ENCODE data around the gene ZNF628. TPM values are rescaled to one million over a fixed set of nuclear protein-coding genes. Genes with fewer than 3 reads are reported as not detected.

Gene ZNF628
- total and polyA plus RNA-seq, 2 of the 8 experiments (the other 6 are each of a cell fraction or from before 2014, with no cell fraction given) = 1.7 to 10.8 TPM

DNA sequence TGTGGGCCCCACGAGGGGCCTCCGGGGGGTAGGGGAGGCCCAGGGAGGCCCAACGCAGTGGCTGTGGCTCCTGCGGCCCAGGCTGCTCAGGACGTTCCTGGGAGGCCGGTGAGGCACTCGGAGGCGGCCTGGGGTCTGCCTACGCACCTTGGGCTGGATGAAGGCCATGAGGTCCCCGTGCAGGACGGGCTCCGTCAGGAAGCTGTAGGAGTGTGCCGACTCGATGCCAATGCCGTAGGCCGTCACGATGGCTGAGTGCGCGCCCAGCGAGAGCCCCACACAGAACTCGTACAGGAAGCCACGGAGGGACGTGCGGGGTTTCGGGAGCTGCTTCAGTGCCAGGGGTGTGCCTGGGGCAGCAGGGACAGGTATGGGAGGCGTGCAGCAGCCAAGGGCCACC lies 54.6 kb downstream of the ZNF628 start:
- Histone ChIP-seq H4K8ac (ENCODE audit: extremely low read depth, insufficient read depth, low read length) (no peak overlapping the region), H4K20me1 (replicated peaks in 1 of 2; ENCODE audit: control insufficient read depth in 1 of 2, insufficient read depth in 2 of 2, low read length in 2 of 2) (peaks cover 0 to 9% of the 10 kb centered on the region in 2 experiments), H3K56ac (replicated peaks; ENCODE audit: insufficient read length, low read depth, low read length) (no peak overlapping the region), H3K79me2 (ENCODE audit: control insufficient read depth in 1 of 2, insufficient read depth in 2 of 2, low read length in 2 of 2) (no peaks in the 10 kb centered on the region), H3K18ac (ENCODE audit: extremely low read depth, low read length) (no peak overlapping the region), H3K27me3 (replicated peaks in 1 of 4; ENCODE audit: control insufficient read depth in 3 of 4, extremely low read depth in 1 of 4, insufficient read depth in 3 of 4, low read length in 3 of 4) (no peaks in the 10 kb centered on the region), H3K4me1 (replicated peaks in 1 of 4; ENCODE audit: control insufficient read depth in 3 of 4, insufficient read depth in 4 of 4, low read length in 3 of 4) (peaks cover 0 to 9% (median 2%) of the 10 kb centered on the region in 4 experiments; a peak in 3 of 7 replicates), H3K4ac (replicated peaks; ENCODE audit: insufficient read length, low read depth, low read length) (no peak overlapping the region), H3K36me3 (ENCODE audit: control insufficient read depth in 2 of 4, insufficient read depth in 4 of 4, low read length in 3 of 4) (no peaks in the 10 kb centered on the region; a peak in 1 of 8 replicates), H4K91ac (replicated peaks; ENCODE audit: insufficient read length, low read length) (no peak overlapping the region), H3K4me2 (ENCODE audit: insufficient read depth in 1 of 2, low read depth in 2 of 2, low read length in 2 of 2) (no peak overlapping the region), H2AFZ (ENCODE audit: low read length) (no peak overlapping the region), H3K79me1 (ENCODE audit: low read depth, low read length) (no peaks in the 10 kb centered on the region), H3K27ac (ENCODE audit: low read depth, low read length) (no peak overlapping the region), H4K5ac (ENCODE audit: insufficient read length, low read depth, low read length) (no peak overlapping the region), H2BK5ac (ENCODE audit: low read depth, low read length) (no peak overlapping the region), H3K9me3 (ENCODE audit: insufficient read depth in 2 of 2, low read depth in 1 of 2, low read length in 1 of 2) (peaks cover 0 to 7% of the 10 kb centered on the region in 2 experiments; a peak in 2 of 4 replicates), H3K23ac (ENCODE audit: insufficient read length) (no peak overlapping the region), H3K23me2 (ENCODE audit: low read depth, low read length) (no peaks in the 10 kb centered on the region), H2BK15ac (ENCODE audit: low read length) (no peak overlapping the region), H3K14ac (ENCODE audit: insufficient read length) (no peak overlapping the region), H2AK5ac (ENCODE audit: low read depth, low read length) (no peak overlapping the region), H2BK120ac (replicated peaks; ENCODE audit: low read depth, low read length) (no peak overlapping the region), H2BK12ac (ENCODE audit: low read depth, low read length) (no peak overlapping the region), H2BK20ac (ENCODE audit: low read length) (no peak overlapping the region), H3K9ac (replicated peaks in 1 of 4; ENCODE audit: extremely low read depth in 1 of 4, low read depth in 3 of 4, low read length in 3 of 4) (no peak overlapping the region), H3K4me3 (ENCODE audit: extremely low read depth in 1 of 4, insufficient read depth in 2 of 4, low read depth in 3 of 4, low read length in 4 of 4) (no peak overlapping the region)
- ChIA-PET CTCF (ENCODE audit: partially characterized antibody) (interaction anchor here (0.6 to 1.5 kb wide), 2 partner anchors 14 to 73 kb away, joined by 3 read pairs; no protein-coding TSS in a partner anchor), POLR2A (ENCODE audit: partially characterized antibody) (interaction anchor here (0.9 to 1.1 kb wide), 2 partner anchors 19 to 37 kb away, joined by 3 read pairs; no protein-coding TSS in a partner anchor)
- 93% methylated on average over 20 of the region's 26 CpGs; no CpG with 5 or more reads in 1 of the 2 experiments for WGBS, 2 experiments (ENCODE audit: extremely low coverage in 1 of 2, insufficient coverage in 1 of 2, insufficient read length in 1 of 2, insufficient replicate concordance in 2 of 2, low coverage in 1 of 2, low lambda C conversion rate in 2 of 2, missing lambda C conversion rate in 1 of 2)
- DNase-seq (ENCODE audit: low read depth in 1 of 2, low spot score in 2 of 2) = no peak
- TF ChIP-seq SP1 (IDR thresholded peaks at IDR 0.05; ENCODE audit: low read depth, low read length) (no peak), KDM5A (IDR thresholded peaks at IDR 0.05; ENCODE audit: low read length) (no peak)
- FAIRE-seq = no peak

Other genes with a start within 250 kb of the ZNF628 start
- gene TMEM86B, start 247.9 kb upstream of the ZNF628 start, total RNA-seq (2021; fragmentation: NEBNext Ultra II Directional; extraction: Animal tissue kit (Norgen Biotek cat#: 25700)) = 2.0 and 2.1 TPM in 2 replicates
- 2.9 and 4.2 TPM in 2 replicates for gene TMEM86B, start 247.9 kb upstream of the ZNF628 start, polyA plus RNA-seq (2011; rRNA removed)
- 74.4 and 75.6 TPM in 2 replicates for gene PPP6R1, start 217.6 kb upstream of the ZNF628 start, total RNA-seq (2021; fragmentation: NEBNext Ultra II Directional; extraction: Animal tissue kit (Norgen Biotek cat#: 25700))
- gene PPP6R1, start 217.6 kb upstream of the ZNF628 start, polyA plus RNA-seq (2011; rRNA removed) = 36.4 and 52.5 TPM in 2 replicates
- gene HSPBP1, start 196.5 kb upstream of the ZNF628 start, total RNA-seq (2021; fragmentation: NEBNext Ultra II Directional; extraction: Animal tissue kit (Norgen Biotek cat#: 25700)) = 63.4 and 68.8 TPM in 2 replicates
- gene HSPBP1, start 196.5 kb upstream of the ZNF628 start, polyA plus RNA-seq (2011; rRNA removed) = 100 and 111 TPM in 2 replicates
- 32.7 and 33.6 TPM in 2 replicates for gene BRSK1, start 192.6 kb upstream of the ZNF628 start, total RNA-seq (2021; fragmentation: NEBNext Ultra II Directional; extraction: Animal tissue kit (Norgen Biotek cat#: 25700))
- 27.6 and 55.2 TPM in 2 replicates for gene BRSK1, start 192.6 kb upstream of the ZNF628 start, polyA plus RNA-seq (2011; rRNA removed)
- gene TMEM150B, start 151.3 kb upstream of the ZNF628 start, total RNA-seq (2021; fragmentation: NEBNext Ultra II Directional; extraction: Animal tissue kit (Norgen Biotek cat#: 25700)) = 0.88 and 0.91 TPM in 2 replicates
- 0.41 and 0.46 TPM in 2 replicates for gene TMEM150B, start 151.3 kb upstream of the ZNF628 start, polyA plus RNA-seq (2011; rRNA removed)
- 31.5 and 33.4 TPM in 2 replicates for gene KMT5C, start 136.7 kb upstream of the ZNF628 start, total RNA-seq (2021; fragmentation: NEBNext Ultra II Directional; extraction: Animal tissue kit (Norgen Biotek cat#: 25700))
- 24.9 and 59.4 TPM in 2 replicates for gene KMT5C, start 136.7 kb upstream of the ZNF628 start, polyA plus RNA-seq (2011; rRNA removed)
- 6.4 and 6.5 TPM in 2 replicates for gene COX6B2, start 121.9 kb upstream of the ZNF628 start, total RNA-seq (2021; fragmentation: NEBNext Ultra II Directional; extraction: Animal tissue kit (Norgen Biotek cat#: 25700))
- gene COX6B2, start 121.9 kb upstream of the ZNF628 start, polyA plus RNA-seq (2011; rRNA removed) = 4.9 and 12.2 TPM in 2 replicates
- not detected in 2 replicates for gene GARIN5B, start 113.4 kb upstream of the ZNF628 start, total RNA-seq (2021; fragmentation: NEBNext Ultra II Directional; extraction: Animal tissue kit (Norgen Biotek cat#: 25700))
- gene GARIN5B, start 113.4 kb upstream of the ZNF628 start, polyA plus RNA-seq (2011; rRNA removed) = 0.03 and 0.05 TPM in 2 replicates
- 1.6 and 2.8 TPM in 2 replicates for gene IL11, start 106.2 kb upstream of the ZNF628 start, total RNA-seq (2021; fragmentation: NEBNext Ultra II Directional; extraction: Animal tissue kit (Norgen Biotek cat#: 25700))
- gene IL11, start 106.2 kb upstream of the ZNF628 start, polyA plus RNA-seq (2011; rRNA removed) = 1.7 and 2.7 TPM in 2 replicates
- gene TMEM190, start 99.8 kb upstream of the ZNF628 start, total RNA-seq (2021; fragmentation: NEBNext Ultra II Directional; extraction: Animal tissue kit (Norgen Biotek cat#: 25700)) = 1.4 TPM in 1 of 2 replicates, not detected in the other
- gene TMEM190, start 99.8 kb upstream of the ZNF628 start, polyA plus RNA-seq (2011; rRNA removed) = 1.6 and 4.5 TPM in 2 replicates
- gene TMEM238, start 92.3 kb upstream of the ZNF628 start, total RNA-seq (2021; fragmentation: NEBNext Ultra II Directional; extraction: Animal tissue kit (Norgen Biotek cat#: 25700)) = 3.8 and 3.9 TPM in 2 replicates
- 0.49 and 0.53 TPM in 2 replicates for gene TMEM238, start 92.3 kb upstream of the ZNF628 start, polyA plus RNA-seq (2011; rRNA removed)
- 2,123 and 2,232 TPM in 2 replicates for gene RPL28, start 90.7 kb upstream of the ZNF628 start, total RNA-seq (2021; fragmentation: NEBNext Ultra II Directional; extraction: Animal tissue kit (Norgen Biotek cat#: 25700))
- gene RPL28, start 90.7 kb upstream of the ZNF628 start, polyA plus RNA-seq (2011; rRNA removed) = 6,692 and 8,402 TPM in 2 replicates
- 398 and 402 TPM in 2 replicates for gene UBE2S, start 68.8 kb upstream of the ZNF628 start, total RNA-seq (2021; fragmentation: NEBNext Ultra II Directional; extraction: Animal tissue kit (Norgen Biotek cat#: 25700))
- 466 and 530 TPM in 2 replicates for gene UBE2S, start 68.8 kb upstream of the ZNF628 start, polyA plus RNA-seq (2011; rRNA removed)
- 0.98 and 1.0 TPM in 2 replicates for gene SHISA7, start 33.3 kb upstream of the ZNF628 start, total RNA-seq (2021; fragmentation: NEBNext Ultra II Directional; extraction: Animal tissue kit (Norgen Biotek cat#: 25700))
- gene SHISA7, start 33.3 kb upstream of the ZNF628 start, polyA plus RNA-seq (2011; rRNA removed) = 0.76 and 1.1 TPM in 2 replicates
- gene ISOC2, start 15.0 kb upstream of the ZNF628 start, total RNA-seq (2021; fragmentation: NEBNext Ultra II Directional; extraction: Animal tissue kit (Norgen Biotek cat#: 25700)) = 96.9 and 106 TPM in 2 replicates
- 152 and 195 TPM in 2 replicates for gene ISOC2, start 15.0 kb upstream of the ZNF628 start, polyA plus RNA-seq (2011; rRNA removed)
- gene C19orf85, start 11.9 kb upstream of the ZNF628 start, total RNA-seq (2021; fragmentation: NEBNext Ultra II Directional; extraction: Animal tissue kit (Norgen Biotek cat#: 25700)) = 3.2 and 3.6 TPM in 2 replicates
- 2.2 and 3.3 TPM in 2 replicates for gene C19orf85, start 11.9 kb upstream of the ZNF628 start, polyA plus RNA-seq (2011; rRNA removed)
- gene NAT14, start 8.6 kb downstream of the ZNF628 start, total RNA-seq (2021; fragmentation: NEBNext Ultra II Directional; extraction: Animal tissue kit (Norgen Biotek cat#: 25700)) = 69.1 and 71.2 TPM in 2 replicates
- 47.1 and 79.5 TPM in 2 replicates for gene NAT14, start 8.6 kb downstream of the ZNF628 start, polyA plus RNA-seq (2011; rRNA removed)
- gene SSC5D, start 11.8 kb downstream of the ZNF628 start, total RNA-seq (2021; fragmentation: NEBNext Ultra II Directional; extraction: Animal tissue kit (Norgen Biotek cat#: 25700)) = 1.7 and 2.3 TPM in 2 replicates
- gene SSC5D, start 11.8 kb downstream of the ZNF628 start, polyA plus RNA-seq (2011; rRNA removed) = 0.39 and 0.72 TPM in 2 replicates
- 3.9 and 4.1 TPM in 2 replicates for gene SBK2, start 60.5 kb downstream of the ZNF628 start, total RNA-seq (2021; fragmentation: NEBNext Ultra II Directional; extraction: Animal tissue kit (Norgen Biotek cat#: 25700))
- gene SBK2, start 60.5 kb downstream of the ZNF628 start, polyA plus RNA-seq (2011; rRNA removed) = 3.2 and 7.4 TPM in 2 replicates
- gene SBK3, start 68.9 kb downstream of the ZNF628 start, total RNA-seq (2021; fragmentation: NEBNext Ultra II Directional; extraction: Animal tissue kit (Norgen Biotek cat#: 25700)) = 0.76 and 0.94 TPM in 2 replicates
- gene SBK3, start 68.9 kb downstream of the ZNF628 start, polyA plus RNA-seq (2011; rRNA removed) = 1.5 and 2.8 TPM in 2 replicates
- 18.9 and 19.0 TPM in 2 replicates for gene ZNF579, start 104.2 kb downstream of the ZNF628 start, total RNA-seq (2021; fragmentation: NEBNext Ultra II Directional; extraction: Animal tissue kit (Norgen Biotek cat#: 25700))
- 10.0 and 16.4 TPM in 2 replicates for gene ZNF579, start 104.2 kb downstream of the ZNF628 start, polyA plus RNA-seq (2011; rRNA removed)
- 17.6 and 18.5 TPM in 2 replicates for gene FIZ1, start 122.9 kb downstream of the ZNF628 start, total RNA-seq (2021; fragmentation: NEBNext Ultra II Directional; extraction: Animal tissue kit (Norgen Biotek cat#: 25700))
- 9.1 and 13.0 TPM in 2 replicates for gene FIZ1, start 122.9 kb downstream of the ZNF628 start, polyA plus RNA-seq (2011; rRNA removed)
- gene ZNF524, start 123.7 kb downstream of the ZNF628 start, total RNA-seq (2021; fragmentation: NEBNext Ultra II Directional; extraction: Animal tissue kit (Norgen Biotek cat#: 25700)) = 4.7 and 5.4 TPM in 2 replicates
- 4.4 and 7.0 TPM in 2 replicates for gene ZNF524, start 123.7 kb downstream of the ZNF628 start, polyA plus RNA-seq (2011; rRNA removed)
- gene ZNF865, start 129.0 kb downstream of the ZNF628 start, total RNA-seq (2021; fragmentation: NEBNext Ultra II Directional; extraction: Animal tissue kit (Norgen Biotek cat#: 25700)) = 13.6 and 14.6 TPM in 2 replicates
- gene ZNF865, start 129.0 kb downstream of the ZNF628 start, polyA plus RNA-seq (2011; rRNA removed) = 3.5 and 5.9 TPM in 2 replicates
- gene ZNF784, start 147.9 kb downstream of the ZNF628 start, total RNA-seq (2021; fragmentation: NEBNext Ultra II Directional; extraction: Animal tissue kit (Norgen Biotek cat#: 25700)) = 8.0 and 8.6 TPM in 2 replicates
- gene ZNF784, start 147.9 kb downstream of the ZNF628 start, polyA plus RNA-seq (2011; rRNA removed) = 6.5 and 9.8 TPM in 2 replicates
- 24.6 and 26.3 TPM in 2 replicates for gene ZNF580, start 164.4 kb downstream of the ZNF628 start, total RNA-seq (2021; fragmentation: NEBNext Ultra II Directional; extraction: Animal tissue kit (Norgen Biotek cat#: 25700))
- 12.0 and 25.4 TPM in 2 replicates for gene ZNF580, start 164.4 kb downstream of the ZNF628 start, polyA plus RNA-seq (2011; rRNA removed)
- gene ZNF581, start 167.0 kb downstream of the ZNF628 start, total RNA-seq (2021; fragmentation: NEBNext Ultra II Directional; extraction: Animal tissue kit (Norgen Biotek cat#: 25700)) = 73.0 and 76.0 TPM in 2 replicates
- gene ZNF581, start 167.0 kb downstream of the ZNF628 start, polyA plus RNA-seq (2011; rRNA removed) = 76.1 and 97.6 TPM in 2 replicates
- 19.1 and 20.1 TPM in 2 replicates for gene CCDC106, start 171.6 kb downstream of the ZNF628 start, total RNA-seq (2021; fragmentation: NEBNext Ultra II Directional; extraction: Animal tissue kit (Norgen Biotek cat#: 25700))
- 12.0 and 19.4 TPM in 2 replicates for gene CCDC106, start 171.6 kb downstream of the ZNF628 start, polyA plus RNA-seq (2011; rRNA removed)
- gene U2AF2, start 178.4 kb downstream of the ZNF628 start, total RNA-seq (2021; fragmentation: NEBNext Ultra II Directional; extraction: Animal tissue kit (Norgen Biotek cat#: 25700)) = 252 and 269 TPM in 2 replicates
- 162 and 297 TPM in 2 replicates for gene U2AF2, start 178.4 kb downstream of the ZNF628 start, polyA plus RNA-seq (2011; rRNA removed)
- 200 and 206 TPM in 2 replicates for gene EPN1, start 198.6 kb downstream of the ZNF628 start, total RNA-seq (2021; fragmentation: NEBNext Ultra II Directional; extraction: Animal tissue kit (Norgen Biotek cat#: 25700))
- gene EPN1, start 198.6 kb downstream of the ZNF628 start, polyA plus RNA-seq (2011; rRNA removed) = 49.6 and 116 TPM in 2 replicates